CD4-positive, alpha-beta memory T cell (primary cell): ENCODE measurements around the gene SPATA18. TPM values are rescaled to one million over a fixed set of nuclear protein-coding genes. Genes with fewer than 3 reads are reported as not detected.
"Not testable (repeated sequence)": the region's sequence is repeated elsewhere in the genome, so short reads cannot be mapped to it uniquely, and the experiment has no call there.

Experiments
- CTCF ChIA-PET: fragments of 350-600 bp; sonication (Branson Sonifier 250); formaldehyde crosslinking; loops from one replicate; lab custom pipeline; 2021; ENCODE audit warnings: inconsistent platforms; ENCODE audit not compliant: partially characterized antibody; lab: Charles Lee
- POLR2A ChIA-PET: fragments of 350-600 bp; sonication (Branson Sonifier 250); formaldehyde crosslinking; loops from one replicate; lab custom pipeline; 2021; ENCODE audit not compliant: partially characterized antibody; lab: Charles Lee
- DNase-seq, 5 donors: peaks; one replicate each; pipeline versions ENCODE4 v3.0.0 to v3.0.0-alpha.2; 2020 to 2022; ENCODE audit warnings: mixed read lengths in 1 of 5
- H3K27ac ChIP-seq: one replicate; pipeline ENCODE4 v1.7.0; 2013; ENCODE audit warnings: low read depth, low read length
- H3K27me3 ChIP-seq: 2 replicates; pipeline ENCODE4 v1.7.0; 2013; ENCODE audit warnings: mild to moderate bottlenecking, low read length, moderate library complexity; ENCODE audit not compliant: insufficient read depth
- H3K36me3 ChIP-seq: 2 replicates; pipeline ENCODE4 v1.7.0; 2013; ENCODE audit warnings: mild to moderate bottlenecking, low read length, moderate library complexity; ENCODE audit not compliant: insufficient read depth
- H3K4me1 ChIP-seq: 2 replicates; pipeline ENCODE4 v1.7.0; 2013; ENCODE audit warnings: mild to moderate bottlenecking, low read length, moderate library complexity; ENCODE audit not compliant: insufficient read depth
- H3K4me3 ChIP-seq, 2 donors: one replicate each; pipeline ENCODE4 v1.7.0; 2013; ENCODE audit warnings: low read length in 2 of 2, mild to moderate bottlenecking in 1 of 2
- H3K9me3 ChIP-seq, 2 donors: one replicate each; pipeline ENCODE4 v1.7.0; 2013; ENCODE audit warnings: low read length in 2 of 2, control low read depth in 1 of 2; ENCODE audit not compliant: control insufficient read depth in 1 of 2
- H3K27ac Mint-ChIP-seq, 7 donors: one replicate each; pipeline ENCODE4 v1.8.0; 2020 to 2021; ENCODE audit warnings: mixed read lengths in 7 of 7, mild to moderate bottlenecking in 6 of 7, inconsistent platforms in 3 of 7, moderate library complexity in 3 of 7
- H3K27me3 Mint-ChIP-seq, 2 donors: one replicate each; pipeline ENCODE4 v1.8.0; 2020 to 2021; ENCODE audit warnings: mixed read lengths in 2 of 2
- H3K36me3 Mint-ChIP-seq, 2 donors: one replicate each; pipeline ENCODE4 v1.8.0; 2020 to 2021; ENCODE audit warnings: mixed read lengths in 2 of 2, inconsistent platforms in 1 of 2, mild to moderate bottlenecking in 1 of 2
- H3K4me1 Mint-ChIP-seq, 4 donors: one replicate each; pipeline ENCODE4 v1.8.0; 2020 to 2021; ENCODE audit warnings: mixed read lengths in 4 of 4, mild to moderate bottlenecking in 1 of 4
- H3K4me3 Mint-ChIP-seq, 8 donors: one replicate each; pipeline ENCODE4 v1.8.0; 2020 to 2021; ENCODE audit warnings: mixed read lengths in 8 of 8, mild to moderate bottlenecking in 7 of 8, moderate library complexity in 6 of 8, inconsistent platforms in 3 of 8
- H3K9me3 Mint-ChIP-seq, 8 donors: one replicate each; pipeline ENCODE4 v1.8.0; 2020 to 2021; ENCODE audit warnings: mixed read lengths in 8 of 8, mild to moderate bottlenecking in 5 of 8, inconsistent platforms in 3 of 8, moderate library complexity in 1 of 8
- intact Hi-C: fragments of 100-400 bp; cut with micrococcal nuclease; formaldehyde crosslinking; loops from one replicate; pipeline ENCODE4 v1.15.1; 2023
- polyA plus RNA-seq, 2 donors: library from polyadenylated mRNA; unstranded; fragments of 300-500 nt; fragmentation: Illumina TruSeq; gene quantifications; one replicate each; pipeline ENCODE4 v1.2.3, GENCODE V29; 2021
- total RNA-seq, 2 experiments: library from RNA; stranded (reverse); gene quantifications; one replicate each; pipeline ENCODE4 v1.2.3, GENCODE V29; 2021

The SPATA18 gene
- total and polyA plus RNA-seq, 4 experiments from 2014 or later = 0.44 TPM; not detected in 3

DNA sequence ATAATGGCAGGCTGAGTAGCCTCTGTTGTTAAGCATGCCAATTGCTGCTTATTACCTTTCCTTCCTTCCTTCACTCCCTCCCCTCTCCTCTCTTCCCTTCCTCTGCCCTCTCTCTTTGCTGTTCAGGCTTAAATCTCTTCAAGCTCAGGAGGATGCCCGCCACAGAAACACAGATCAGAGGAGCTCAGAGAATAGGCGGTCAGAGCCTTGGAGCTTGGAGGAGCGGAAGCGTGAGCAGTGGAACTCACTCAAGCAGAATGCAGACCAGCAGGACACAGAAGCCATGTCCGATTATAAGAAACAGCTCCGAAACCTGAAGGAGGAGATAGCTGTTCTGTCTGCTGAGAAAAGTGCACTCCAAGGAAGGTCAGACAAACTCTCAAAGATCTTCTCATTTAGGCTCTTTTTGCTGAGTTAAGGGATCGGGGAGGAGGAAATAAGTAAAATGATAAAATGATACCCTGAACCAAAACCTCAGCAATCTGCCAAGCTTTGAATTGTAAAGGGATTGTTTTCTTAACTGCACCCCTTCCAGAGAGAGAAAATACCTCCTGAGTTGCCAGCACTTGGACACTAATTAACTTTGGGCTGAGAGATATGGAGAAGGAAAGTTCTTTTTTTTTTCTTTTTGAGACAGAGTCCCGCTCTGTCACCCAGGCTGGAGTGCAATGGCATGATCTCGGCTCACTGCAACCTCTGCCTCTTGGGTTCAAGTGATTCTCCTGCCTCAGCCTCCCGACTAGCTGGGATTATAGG is 20.9 kb downstream of the SPATA18 start:
- H3K27ac ChIP-seq = no peak overlapping the region
- intact Hi-C loops = no loop called here
- no peaks in the 10 kb centered on the region for H3K9me3 ChIP-seq
- Mint-ChIP-seq H3K27ac (peak overlapping the region in 1 of 7 donors; percentile 67), H3K9me3 (peaks cover 0 to 4% (median 0%) of the 10 kb centered on the region in 8 donors), H3K4me1 (no peaks in the 10 kb centered on the region), H3K36me3 (no peaks in the 10 kb centered on the region), H3K4me3 (no peak overlapping the region), H3K27me3 (peaks cover 28 to 44% of the 10 kb centered on the region in 2 donors)
- no peaks in the 10 kb centered on the region for H3K36me3 ChIP-seq
- ChIA-PET POLR2A (no interaction called here), CTCF (no interaction called here)
- H3K4me3 ChIP-seq = no peak overlapping the region
- no peaks in the 10 kb centered on the region for H3K4me1 ChIP-seq
- no peak for DNase-seq
- H3K27me3 ChIP-seq = no peaks in the 10 kb centered on the region

DNA sequence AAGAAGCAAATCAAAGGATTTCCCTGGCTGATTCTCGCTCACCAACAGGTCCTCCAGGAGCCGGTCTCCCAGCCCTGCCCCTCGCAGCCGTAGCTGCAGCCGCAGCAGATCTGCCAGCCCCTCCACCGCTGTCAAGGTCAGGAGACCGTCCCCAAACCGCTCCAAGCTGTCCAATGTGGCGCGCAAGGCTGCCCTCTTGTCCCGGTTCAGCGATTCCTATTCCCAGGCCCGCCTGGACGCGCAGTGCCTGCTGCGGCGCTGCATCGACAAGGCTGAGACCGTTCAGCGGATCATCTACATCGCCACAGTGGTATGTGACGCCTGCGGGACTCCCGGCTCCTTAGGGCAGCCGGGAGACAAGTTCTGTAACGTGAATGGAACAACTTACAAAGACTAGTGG is 25.6 kb downstream of the SPATA18 start:
- DNase-seq = no peak
- Histone ChIP-seq H3K9me3 (no peaks in the 10 kb centered on the region), H3K27ac (no peak overlapping the region), H3K4me1 (no peaks in the 10 kb centered on the region), H3K27me3 (no peaks in the 10 kb centered on the region), H3K4me3 (no peak overlapping the region), H3K36me3 (no peaks in the 10 kb centered on the region)
- H3K4me3 Mint-ChIP-seq = no peak overlapping the region
- POLR2A ChIA-PET = no interaction called here
- H3K9me3 Mint-ChIP-seq = peaks cover 0 to 4% (median 0%) of the 10 kb centered on the region in 8 donors
- intact Hi-C loops = no loop called here
- no peaks in the 10 kb centered on the region for H3K36me3 Mint-ChIP-seq
- no peaks in the 10 kb centered on the region for H3K4me1 Mint-ChIP-seq
- CTCF ChIA-PET = no interaction called here
- H3K27ac Mint-ChIP-seq = no peak overlapping the region
- H3K27me3 Mint-ChIP-seq = peaks cover 16 to 44% of the 10 kb centered on the region in 2 donors

DNA sequence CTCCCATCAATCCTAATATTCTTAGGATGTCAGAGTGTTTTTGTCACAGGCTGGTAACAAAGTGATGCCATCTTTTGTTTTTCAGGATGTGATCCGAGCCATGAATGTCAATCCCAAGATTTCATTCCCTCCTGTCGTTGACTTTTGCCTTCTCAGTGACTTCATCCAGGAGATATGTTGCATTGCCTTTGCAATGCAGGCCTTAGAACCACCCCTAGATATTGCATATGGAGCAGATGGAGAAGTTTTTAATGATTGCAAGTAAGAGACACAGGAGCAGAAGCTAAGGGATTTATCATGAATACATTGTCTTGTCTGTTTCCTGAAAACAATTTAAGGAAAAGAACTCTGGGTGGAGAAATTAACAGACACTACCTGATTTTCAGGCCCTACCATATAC is 28.6 kb downstream of the SPATA18 start:
- no peak overlapping the region for H3K27ac ChIP-seq
- no peak overlapping the region for H3K4me3 Mint-ChIP-seq
- H3K4me3 ChIP-seq = no peak overlapping the region
- H3K27ac Mint-ChIP-seq = no peak overlapping the region
- CTCF ChIA-PET = no interaction called here
- no peaks in the 10 kb centered on the region for H3K9me3 ChIP-seq
- no peaks in the 10 kb centered on the region for H3K27me3 ChIP-seq
- POLR2A ChIA-PET = no interaction called here
- H3K36me3 ChIP-seq = no peaks in the 10 kb centered on the region
- no peaks in the 10 kb centered on the region for H3K4me1 ChIP-seq
- intact Hi-C loops = no loop called here
- no peaks in the 10 kb centered on the region for H3K9me3 Mint-ChIP-seq
- no peak for DNase-seq
- H3K36me3 Mint-ChIP-seq = no peaks in the 10 kb centered on the region
- peaks cover 15 to 36% of the 10 kb centered on the region in 2 donors for H3K27me3 Mint-ChIP-seq
- H3K4me1 Mint-ChIP-seq = no peaks in the 10 kb centered on the region

DNA sequence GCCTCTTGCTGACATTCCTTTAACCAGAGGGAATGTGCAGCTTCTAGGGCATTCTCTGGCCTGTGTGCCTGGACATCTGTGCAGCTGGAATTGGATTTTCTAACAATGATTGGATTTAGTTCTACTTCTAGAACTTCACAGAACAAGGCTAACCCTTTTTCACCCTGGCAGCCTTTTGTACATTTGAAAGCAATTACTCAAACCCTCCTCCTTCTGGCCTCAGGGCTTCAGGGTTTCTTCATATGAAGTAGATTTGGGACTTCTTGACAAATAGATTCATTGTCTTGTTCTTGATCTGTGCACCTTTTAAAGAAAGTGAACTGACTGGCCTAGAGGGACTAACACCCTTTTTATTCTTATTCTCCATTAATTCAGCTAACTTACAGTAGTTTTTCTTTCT is 30.1 kb downstream of the SPATA18 start:
- H3K4me1 Mint-ChIP-seq = no peaks in the 10 kb centered on the region
- H3K27ac Mint-ChIP-seq = no peak overlapping the region
- peaks cover 0 to 1% (median 0%) of the 10 kb centered on the region in 8 donors for H3K9me3 Mint-ChIP-seq
- no peaks in the 10 kb centered on the region for H3K36me3 Mint-ChIP-seq
- Histone ChIP-seq H3K4me3 (no peak overlapping the region), H3K4me1 (no peaks in the 10 kb centered on the region), H3K27me3 (no peaks in the 10 kb centered on the region), H3K36me3 (no peaks in the 10 kb centered on the region), H3K9me3 (no peaks in the 10 kb centered on the region), H3K27ac (no peak overlapping the region)
- ChIA-PET CTCF (no interaction called here), POLR2A (no interaction called here)
- DNase-seq = no peak
- H3K27me3 Mint-ChIP-seq = peaks cover 9 to 28% of the 10 kb centered on the region in 2 donors
- intact Hi-C loops = no loop called here
- no peak overlapping the region for H3K4me3 Mint-ChIP-seq

DNA sequence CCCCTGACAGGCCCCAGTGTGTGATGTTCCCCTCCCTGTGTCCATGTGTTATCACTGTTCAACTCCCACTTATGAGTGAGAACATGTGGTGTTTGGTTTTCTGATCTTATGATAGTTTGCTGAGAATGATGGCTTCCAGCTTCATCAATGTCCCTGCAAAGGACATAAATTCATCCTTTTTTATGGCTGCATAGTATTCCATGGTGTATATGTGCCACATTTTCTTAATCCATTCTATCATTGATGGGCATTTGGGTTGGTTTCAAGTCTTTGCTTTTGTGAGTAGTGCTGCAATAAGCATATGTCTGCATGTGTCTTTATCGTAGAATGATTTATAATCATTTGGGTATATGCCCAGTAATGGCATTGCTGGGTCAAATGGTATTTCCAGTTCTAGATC is 35.3 kb downstream of the SPATA18 start:
- CTCF ChIA-PET, H3K27me3 ChIP-seq, H3K4me3 Mint-ChIP-seq, H3K36me3 ChIP-seq, POLR2A ChIA-PET, intact Hi-C loops, H3K9me3 ChIP-seq, H3K9me3 Mint-ChIP-seq, H3K36me3 Mint-ChIP-seq, H3K4me3 ChIP-seq, H3K27ac Mint-ChIP-seq, H3K27ac ChIP-seq, H3K4me1 Mint-ChIP-seq, H3K4me1 ChIP-seq, DNase-seq: not testable (repeated sequence)
- H3K27me3 Mint-ChIP-seq = peaks cover 4 to 11% of the 10 kb centered on the region in 2 donors

- Mint-ChIP-seq H3K27me3 (peaks cover 0 to 6% of the 10 kb centered on the region in 2 donors), H3K4me3 (no peak overlapping the region), H3K27ac (no peak overlapping the region), H3K4me1 (no peaks in the 10 kb centered on the region), H3K36me3 (no peaks in the 10 kb centered on the region), H3K9me3 (peaks cover 0 to 8% (median under 1%) of the 10 kb centered on the region in 8 donors)
- Histone ChIP-seq H3K27me3 (no peaks in the 10 kb centered on the region), H3K36me3 (no peaks in the 10 kb centered on the region), H3K4me3 (no peak overlapping the region), H3K27ac (no peak overlapping the region), H3K4me1 (no peaks in the 10 kb centered on the region), H3K9me3 (no peaks in the 10 kb centered on the region)
- DNase-seq = no peak
- intact Hi-C loops = no loop called here
- ChIA-PET POLR2A (no interaction called here), CTCF (no interaction called here)
Observed at GRCh38 chr4:52091801-52092200, 40.7 kb downstream of the SPATA18 start.

- peaks cover 0 to 6% (median 0%) of the 10 kb centered on the region in 8 donors for H3K9me3 Mint-ChIP-seq
- POLR2A ChIA-PET = no interaction called here
- no peaks in the 10 kb centered on the region for H3K4me1 Mint-ChIP-seq
- Histone ChIP-seq H3K4me1 (no peaks in the 10 kb centered on the region), H3K4me3 (no peak overlapping the region), H3K27me3 (no peaks in the 10 kb centered on the region), H3K9me3 (no peaks in the 10 kb centered on the region), H3K27ac (no peak overlapping the region), H3K36me3 (no peaks in the 10 kb centered on the region)
- no peak overlapping the region for H3K4me3 Mint-ChIP-seq
- no peak overlapping the region for H3K27ac Mint-ChIP-seq
- CTCF ChIA-PET = no interaction called here
- no peaks in the 10 kb centered on the region for H3K36me3 Mint-ChIP-seq
- H3K27me3 Mint-ChIP-seq = peaks cover 0 to 6% of the 10 kb centered on the region in 2 donors
- intact Hi-C loops = no loop called here
- DNase-seq = no peak
Observed at GRCh38 chr4:52093466-52093865, 42.4 kb downstream of the SPATA18 start.
